Dedifferentiated amniotic fluid mesenchymal stem cell (primary cell): ENCODE measurements around the gene TMEM204.

Source experiments
- DNase-seq: peaks from one replicate; pipeline ENCODE4 v3.0.0-alpha.2; 2016; ENCODE audit errors: extremely low spot score

The TMEM204 gene

GRCh38 chr16:1538804-1539520 lies 5.5 kb downstream of the TMEM204 start:
- no peak for DNase-seq

DNA sequence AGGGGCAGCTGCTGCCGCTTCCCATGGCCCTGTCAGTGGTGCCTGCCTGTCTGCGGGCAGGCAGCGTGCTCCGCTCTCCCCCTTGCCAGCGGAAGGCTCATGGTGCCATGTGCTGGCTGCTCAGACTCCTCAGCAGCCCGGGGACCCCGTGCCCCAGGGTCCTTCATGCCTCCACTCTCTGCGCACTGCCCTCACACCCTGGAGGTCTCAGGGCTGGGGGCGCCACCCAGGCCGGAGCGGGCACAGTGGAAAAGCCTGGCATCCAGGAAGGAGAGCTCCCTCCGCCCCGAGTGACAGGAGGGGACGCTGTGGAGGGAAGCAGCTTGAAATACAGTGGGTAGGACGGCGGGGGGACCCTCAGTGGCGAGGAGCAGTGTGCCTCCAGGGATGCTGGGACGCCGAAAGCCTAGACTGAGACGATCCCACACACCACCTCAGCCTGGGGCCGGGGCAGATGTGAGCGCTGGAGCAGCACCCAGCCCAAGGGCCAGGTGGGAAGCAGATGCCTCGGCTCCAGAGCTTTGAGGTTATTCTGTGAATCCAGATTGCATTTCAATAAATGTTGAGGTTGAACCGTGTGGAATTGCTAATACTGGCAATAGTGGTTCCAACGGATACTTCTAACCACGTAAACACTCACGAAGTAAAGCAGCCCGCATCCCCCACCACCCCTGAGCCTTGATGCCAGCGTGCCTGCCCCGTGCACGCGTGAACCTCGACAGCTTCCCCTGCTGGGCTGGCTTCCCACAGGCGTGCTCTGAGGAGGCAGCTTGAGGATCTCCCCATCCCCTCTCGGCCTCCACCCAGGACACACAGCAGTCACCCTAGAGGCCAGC lies 6.5 kb downstream of the TMEM204 start:
- no peak for DNase-seq

DNA sequence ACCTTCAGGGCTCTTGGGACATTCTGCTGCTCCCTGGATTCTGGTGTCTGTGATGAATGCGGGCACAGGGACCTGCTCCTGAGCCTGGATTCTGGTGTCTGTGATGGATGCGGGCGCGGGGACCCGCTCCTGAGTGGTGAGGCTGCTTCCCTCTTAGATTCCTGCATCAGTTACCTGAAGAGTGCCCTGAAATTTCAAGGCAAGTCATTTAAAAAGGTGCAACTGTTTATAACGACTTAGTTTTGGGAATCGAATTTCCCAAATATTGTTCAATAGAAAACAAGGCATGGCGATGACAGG lies 7.0 kb downstream of the TMEM204 start:
- DNase-seq = no peak

GRCh38 chr16:1541293-1542165 lies 8.1 kb downstream of the TMEM204 start:
- DNase-seq = no peak

DNA sequence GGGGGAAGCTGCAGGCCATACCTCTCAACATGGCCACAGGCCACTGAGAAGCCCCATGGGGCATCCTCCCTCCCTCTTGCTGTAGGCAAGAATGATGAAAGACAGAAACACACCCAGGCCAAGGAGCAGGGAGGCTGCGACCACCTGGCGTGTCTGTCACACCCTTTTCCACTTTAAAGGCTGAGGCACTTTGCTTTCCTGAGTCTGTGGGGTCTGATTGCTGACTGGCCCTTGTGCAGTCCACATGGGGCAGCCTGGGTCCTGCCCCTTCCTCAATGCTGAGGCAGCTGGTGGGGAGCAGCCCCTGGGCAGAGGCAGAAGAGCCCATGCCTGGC lies 8.7 kb downstream of the TMEM204 start:
- DNase-seq = no peak

GRCh38 chr16:1542533-1542932 lies 9.1 kb downstream of the TMEM204 start:
- DNase-seq = no peak

- no peak for DNase-seq
Observed at GRCh38 chr16:1543085-1543896, 9.8 kb downstream of the TMEM204 start.

GRCh38 chr16:1545044-1546040 lies 11.9 kb downstream of the TMEM204 start:
- no peak for DNase-seq

GRCh38 chr16:1546430-1546829 lies 13.0 kb downstream of the TMEM204 start:
- no peak for DNase-seq

DNA sequence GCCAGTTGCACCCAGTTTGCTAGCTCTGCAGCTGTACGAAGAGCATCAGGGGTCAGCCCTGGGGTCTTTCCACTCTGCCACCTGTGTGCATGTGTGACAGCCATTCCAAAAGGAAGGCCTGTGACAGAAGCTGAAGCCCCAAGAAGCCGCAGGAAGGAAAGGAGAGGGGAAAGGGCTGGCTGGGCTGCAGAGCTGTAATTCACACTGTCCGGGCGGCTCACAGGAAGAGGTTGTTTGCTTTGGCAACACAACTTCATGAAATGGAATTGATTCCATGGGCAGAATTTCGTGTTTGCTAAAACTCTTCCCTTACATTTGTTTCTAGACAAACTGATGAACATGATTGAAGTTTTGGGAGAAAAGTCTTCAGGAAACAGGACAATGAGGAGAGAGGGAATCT lies 14.8 kb downstream of the TMEM204 start:
- DNase-seq = no peak

DNA sequence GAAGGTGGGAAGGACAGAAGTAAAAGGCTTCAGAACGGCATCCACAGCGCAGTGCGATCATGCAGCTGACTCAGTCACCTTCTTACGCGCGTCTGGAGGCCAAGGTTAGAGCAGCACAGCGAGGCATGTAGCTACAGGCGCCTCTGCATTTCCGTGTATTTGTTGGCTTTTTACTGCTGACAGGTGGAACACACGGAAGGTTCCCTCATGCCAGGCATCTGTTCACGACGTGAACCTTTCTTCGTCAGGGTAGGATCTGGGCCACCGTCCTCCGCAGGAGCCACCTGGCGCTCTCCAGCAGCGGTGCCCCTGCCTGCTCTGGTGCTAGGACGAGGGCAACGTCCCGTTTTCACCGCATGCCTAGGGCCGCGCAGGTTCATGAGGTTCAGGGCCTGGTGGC lies 15.3 kb downstream of the TMEM204 start:
- DNase-seq = no peak

DNA sequence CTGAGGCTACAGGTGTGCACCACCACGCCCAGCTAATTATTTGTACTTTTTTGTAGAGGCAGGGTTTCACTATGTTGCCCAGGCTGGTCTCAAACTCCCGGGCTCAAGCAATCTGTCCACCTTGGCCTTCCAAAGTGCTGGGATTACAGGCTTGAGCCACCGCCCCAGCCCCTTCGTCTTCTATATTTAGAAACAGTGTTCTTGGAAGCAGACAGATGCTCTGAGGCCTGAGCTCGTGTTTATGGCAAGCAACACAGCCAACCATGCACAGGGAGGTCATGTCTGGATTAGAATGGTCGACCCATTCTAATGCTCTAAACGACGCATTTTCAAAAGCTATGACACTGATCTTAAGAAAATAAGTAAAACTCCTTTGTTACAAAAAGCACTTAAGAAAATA lies 16.6 kb downstream of the TMEM204 start:
- DNase-seq = no peak

- DNase-seq = no peak
Observed at GRCh38 chr16:1550696-1551095, 17.2 kb downstream of the TMEM204 start.

- DNase-seq = no peak
Observed at GRCh38 chr16:1551166-1551565, 17.7 kb downstream of the TMEM204 start.

GRCh38 chr16:1552129-1552528 lies 18.7 kb downstream of the TMEM204 start:
- no peak for DNase-seq

- DNase-seq = no peak
Observed at GRCh38 chr16:1553946-1554825, 20.7 kb downstream of the TMEM204 start.

DNA sequence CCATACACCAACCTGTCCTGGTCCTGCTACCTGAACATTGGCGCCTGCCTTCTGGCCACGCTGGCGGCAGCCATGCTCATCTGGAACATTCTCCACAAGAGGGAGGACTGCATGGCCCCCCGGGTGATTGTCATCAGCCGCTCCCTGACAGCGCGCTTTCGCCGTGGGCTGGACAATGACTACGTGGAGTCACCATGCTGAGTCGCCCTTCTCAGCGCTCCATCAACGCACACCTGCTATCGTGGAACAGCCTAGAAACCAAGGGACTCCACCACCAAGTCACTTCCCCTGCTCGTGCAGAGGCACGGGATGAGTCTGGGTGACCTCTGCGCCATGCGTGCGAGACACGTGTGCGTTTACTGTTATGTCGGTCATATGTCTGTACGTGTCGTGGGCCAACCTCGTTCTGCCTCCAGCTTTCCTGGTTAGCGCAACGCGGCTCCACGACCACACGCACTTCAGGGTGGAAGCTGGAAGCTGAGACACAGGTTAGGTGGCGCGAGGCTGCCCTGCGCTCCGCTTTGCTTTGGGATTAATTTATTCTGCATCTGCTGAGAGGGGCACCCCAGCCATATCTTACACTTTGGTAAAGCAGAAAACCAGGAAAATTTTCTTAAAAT lies 21.5 kb downstream of the TMEM204 start:
- DNase-seq = no peak

- no peak for DNase-seq
Observed at GRCh38 chr16:1556254-1556653, 22.8 kb downstream of the TMEM204 start.

DNA sequence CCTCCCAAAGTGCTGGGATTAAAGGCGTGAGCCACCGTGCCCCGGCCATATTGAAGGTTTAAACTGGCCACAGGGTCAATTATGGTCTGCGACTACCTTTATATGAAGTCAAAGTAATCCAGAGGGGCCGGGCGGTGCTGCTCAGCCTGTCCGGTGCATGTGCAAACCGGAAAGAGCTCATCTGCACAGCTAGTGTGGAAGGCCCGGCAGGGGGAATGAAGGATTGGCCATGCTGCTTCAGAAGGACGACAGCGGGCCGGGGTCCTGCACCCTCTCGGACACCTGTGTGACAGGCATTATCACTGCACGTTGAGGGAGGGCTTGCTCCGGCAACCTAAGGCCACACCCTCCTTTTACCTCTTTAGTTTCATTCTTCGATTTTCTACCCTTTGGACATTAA lies 23.6 kb downstream of the TMEM204 start:
- no peak for DNase-seq
